GM23248 (cell line): ENCODE measurements around the gene FERMT3.

Source experiments
- EZH2 ChIP-seq: fragments of 200-600 bp; sonication (generic); IDR thresholded peaks from 2 replicates; pipeline ENCODE4 v1.6.1; 2018; ENCODE audit warnings: antibody characterized with exemption, mild to moderate bottlenecking; ENCODE audit not compliant: insufficient read depth, poor library complexity, severe bottlenecking
- EZH2phosphoT487 ChIP-seq: fragments of 200-600 bp; sonication (generic); IDR thresholded peaks from 2 replicates; pipeline ENCODE4 v1.6.1; 2018; ENCODE audit warnings: antibody characterized with exemption, moderate library complexity, mild to moderate bottlenecking, low read depth; ENCODE audit not compliant: insufficient read depth

DNA sequence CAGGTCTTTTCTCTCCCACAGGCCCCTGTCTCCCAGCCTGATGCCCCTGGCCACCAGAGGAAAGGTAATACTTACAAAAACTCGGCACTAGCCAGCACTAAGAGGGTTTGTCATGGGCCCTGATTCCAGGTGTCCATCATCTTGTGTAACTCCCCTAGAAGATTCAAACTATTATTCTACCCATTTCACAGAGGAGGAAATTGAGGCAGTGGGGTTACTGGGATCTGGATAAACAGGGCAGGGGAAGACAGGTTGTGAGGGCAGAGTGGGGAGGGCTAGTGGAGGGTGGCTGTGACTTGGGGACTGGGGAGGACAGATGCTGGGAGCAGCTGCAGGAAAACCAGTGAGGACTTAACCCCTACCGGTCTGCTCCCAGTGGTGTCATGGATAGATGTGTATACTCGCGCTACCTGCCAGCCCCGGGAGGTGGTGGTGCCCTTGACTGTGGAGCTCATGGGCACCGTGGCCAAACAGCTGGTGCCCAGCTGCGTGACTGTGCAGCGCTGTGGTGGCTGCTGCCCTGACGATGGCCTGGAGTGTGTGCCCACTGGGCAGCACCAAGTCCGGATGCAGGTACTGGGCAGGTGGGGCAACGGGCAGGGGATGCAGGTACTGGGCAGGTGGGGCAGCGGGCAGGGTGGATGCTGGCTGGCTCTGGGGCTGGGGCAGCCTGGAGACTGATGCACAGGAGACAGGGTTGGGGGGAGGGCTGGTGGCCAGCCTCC lies 29.1 kb downstream of the FERMT3 start:
- TF ChIP-seq EZH2 (no peak), EZH2phosphoT487 (no peak)
